MM.1S (cell line): ENCODE results near the gene RET.

ENCODE experiments used
- CTCF ChIP-seq: fragments of 300-600 bp; sonication (generic); IDR thresholded peaks from 2 replicates; pipeline ENCODE4 v1.5.1; 2016; ENCODE audit warnings: antibody characterized with exemption, low read length, mixed read lengths
- EZH2 ChIP-seq: fragments of 300-600 bp; sonication (generic); optimal IDR thresholded peaks from 2 replicates; pipeline ENCODE3; 2017; ENCODE audit warnings: low read depth, mild to moderate bottlenecking, antibody characterized with exemption, low read length, mixed read lengths
- EZH2phosphoT487 ChIP-seq: fragments of 300-600 bp; sonication (generic); IDR thresholded peaks from 2 replicates; pipeline ENCODE4 v1.6.1; 2018; ENCODE audit warnings: antibody characterized with exemption, low read length

GRCh38 chr10:43127442-43127841 lies 50.6 kb downstream of the RET start:
- TF ChIP-seq CTCF = no peak
- no peak for TF ChIP-seq EZH2
- TF ChIP-seq EZH2phosphoT487 = no peak
